ENCODE results near the gene CPED1. TPM values are rescaled to one million over a fixed set of nuclear protein-coding genes. Genes with fewer than 3 reads are reported as not detected.
"Not testable (repeated sequence)": the region's sequence is repeated elsewhere in the genome, so short reads cannot be mapped to it uniquely, and the experiment has no call there.

CPED1 gene
- total RNA-seq, 6 donors from 2014 or later = 12.9 to 31.6 (median 18.1) TPM

GRCh38 chr7:121058975-121059374 is 70.5 kb downstream of the CPED1 start:
- 88 to 92% methylated on average over 2 of the region's 2 CpGs for WGBS, 2 donors
- H3K4me3 ChIP-seq = no peak overlapping the region
- no peak for ATAC-seq (ENCODE audit: low FRiP score in 2 of 2)

GRCh38 chr7:121059979-121060509 is 71.5 kb downstream of the CPED1 start:
- H3K27me3 ChIP-seq; H3K9me3 ChIP-seq; H3K27ac ChIP-seq; ATAC-seq (ENCODE audit: low FRiP score in 2 of 2); H3K4me3 ChIP-seq; H3K36me3 ChIP-seq; H3K4me1 ChIP-seq: not testable (repeated sequence)
- 98 to 100% methylated on average over 10 to 23 of the region's 40 CpGs for WGBS, 2 donors
- peak in 1 of 2 donors; percentile 74 for DNase-seq

More at GRCh38 chr7:121058975-121059374, 70.5 kb downstream of the CPED1 start:
- Histone ChIP-seq H3K36me3 (no peaks in the 10 kb centered on the region), H3K9me3 (no peaks in the 10 kb centered on the region), H3K4me1 (no peaks in the 10 kb centered on the region), H3K27ac (no peak overlapping the region), H3K27me3 (no peaks in the 10 kb centered on the region)
- DNase-seq = no peak
- no peak for TF ChIP-seq EP300 (IDR thresholded peaks at IDR 0.05)
- TF ChIP-seq POLR2AphosphoS5 (IDR thresholded peaks at IDR 0.05) = no peak
- TF ChIP-seq POLR2A (IDR thresholded peaks at IDR 0.05) = no peak
- TF ChIP-seq, protein P1, sequence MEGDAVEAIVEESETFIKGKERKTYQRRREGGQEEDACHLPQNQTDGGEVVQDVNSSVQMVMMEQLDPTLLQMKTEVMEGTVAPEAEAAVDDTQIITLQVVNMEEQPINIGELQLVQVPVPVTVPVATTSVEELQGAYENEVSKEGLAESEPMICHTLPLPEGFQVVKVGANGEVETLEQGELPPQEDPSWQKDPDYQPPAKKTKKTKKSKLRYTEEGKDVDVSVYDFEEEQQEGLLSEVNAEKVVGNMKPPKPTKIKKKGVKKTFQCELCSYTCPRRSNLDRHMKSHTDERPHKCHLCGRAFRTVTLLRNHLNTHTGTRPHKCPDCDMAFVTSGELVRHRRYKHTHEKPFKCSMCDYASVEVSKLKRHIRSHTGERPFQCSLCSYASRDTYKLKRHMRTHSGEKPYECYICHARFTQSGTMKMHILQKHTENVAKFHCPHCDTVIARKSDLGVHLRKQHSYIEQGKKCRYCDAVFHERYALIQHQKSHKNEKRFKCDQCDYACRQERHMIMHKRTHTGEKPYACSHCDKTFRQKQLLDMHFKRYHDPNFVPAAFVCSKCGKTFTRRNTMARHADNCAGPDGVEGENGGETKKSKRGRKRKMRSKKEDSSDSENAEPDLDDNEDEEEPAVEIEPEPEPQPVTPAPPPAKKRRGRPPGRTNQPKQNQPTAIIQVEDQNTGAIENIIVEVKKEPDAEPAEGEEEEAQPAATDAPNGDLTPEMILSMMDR (IDR thresholded peaks at IDR 0.05) = no peak

- Histone ChIP-seq H3K27ac (no peak overlapping the region), H3K27me3 (no peaks in the 10 kb centered on the region), H3K9me3 (no peaks in the 10 kb centered on the region), H3K4me3 (no peak overlapping the region), H3K36me3 (no peaks in the 10 kb centered on the region), H3K4me1 (no peaks in the 10 kb centered on the region)
- WGBS, 2 donors = 86% methylated on average over 5 of the region's 5 CpGs
- DNase-seq (no peak), ATAC-seq (ENCODE audit: low FRiP score in 2 of 2) (no peak)
- no peak for TF ChIP-seq POLR2A (IDR thresholded peaks at IDR 0.05)
- TF ChIP-seq POLR2AphosphoS5 (IDR thresholded peaks at IDR 0.05) = no peak
- TF ChIP-seq, protein P1 (IDR thresholded peaks at IDR 0.05) = no peak
- no peak for TF ChIP-seq EP300 (IDR thresholded peaks at IDR 0.05)
These were observed 73.4 kb downstream of the CPED1 start for GRCh38 chr7:121061677-121062582.

GRCh38 chr7:121062671-121063279 is 74.3 kb downstream of the CPED1 start:
- no peak for DNase-seq
- TF ChIP-seq POLR2AphosphoS5 (IDR thresholded peaks at IDR 0.05) (no peak), EP300 (IDR thresholded peaks at IDR 0.05) (no peak), POLR2A (IDR thresholded peaks at IDR 0.05) (no peak)
- TF ChIP-seq, protein P1 (IDR thresholded peaks at IDR 0.05) = no peak
- no peaks in the 10 kb centered on the region for H3K27me3 ChIP-seq
- H3K4me3 ChIP-seq = no peak overlapping the region
- H3K27ac ChIP-seq = no peak overlapping the region
- no peaks in the 10 kb centered on the region for H3K36me3 ChIP-seq
- 75 to 82% methylated on average over 11 of the region's 11 CpGs for WGBS, 2 donors
- no peaks in the 10 kb centered on the region for H3K9me3 ChIP-seq
- no peak for ATAC-seq (ENCODE audit: low FRiP score in 2 of 2)
- no peaks in the 10 kb centered on the region for H3K4me1 ChIP-seq

GRCh38 chr7:121067717-121068116 is 79.2 kb downstream of the CPED1 start:
- WGBS, 2 donors = 93 to 94% methylated on average over 2 of the region's 2 CpGs
- not testable (repeated sequence) for H3K27me3 ChIP-seq; ATAC-seq (ENCODE audit: low FRiP score in 2 of 2); H3K9me3 ChIP-seq; DNase-seq; H3K4me1 ChIP-seq; H3K27ac ChIP-seq; H3K4me3 ChIP-seq; H3K36me3 ChIP-seq

Measured in upper lobe of left lung (tissue), 6 donors.